Spleen (tissue), 7 donors: ENCODE results near the gene NBAS.

Source experiments
- CTCF ChIP-seq, 11 experiments: fragments of 200-600 bp in 7 of 11; fragments of 450-650 bp in 4 of 11; sonication (generic) in 4 of 11; IDR thresholded peaks in 8 of 11; conservative IDR thresholded peaks in 3 of 11; 1 replicate in 7 of 11; 2 replicates in 4 of 11; pipeline versions ENCODE4 v1.4.0 to v1.8.0; 2016 to 2021; ENCODE audit warnings: antibody characterized with exemption in 11 of 11, inconsistent platforms in 4 of 11, mild to moderate bottlenecking in 1 of 11
- POLR2A ChIP-seq, 3 donors: fragments of 450-650 bp; IDR thresholded peaks; one replicate each; pipeline ENCODE4 v1.5.1; 2017; ENCODE audit warnings: antibody characterized with exemption in 3 of 3, mild to moderate bottlenecking in 1 of 3
- donor health status: DM: no; HTN: no; CAD: no; lungs with moderate emphysema.
- donor health status: DM: no; HTN: no; CAD: no.
- donor health status: DM: no; HTN: no; CAD: no.

- no peak for TF ChIP-seq CTCF (IDR thresholded peaks at IDR 0.05 in 8 of 11, conservative IDR thresholded peaks at IDR 0.05 in 3 of 11)
- TF ChIP-seq POLR2A (IDR thresholded peaks at IDR 0.05): no peak
Observed at GRCh38 chr2:15146960-15147359, 414.2 kb downstream of the NBAS start.
